Neural cell (in vitro differentiated cells): ENCODE data around the gene LDB2. TPM values are rescaled to one million over a fixed set of nuclear protein-coding genes. Genes with fewer than 3 reads are reported as not detected.

Experiments used
- H2AFZ ChIP-seq: fragments of 200-600, 300-800 bp; sonication (generic), shearing (Covaris generic); 2 replicates; pipeline ENCODE4 v1.6.0; 2014; ENCODE audit warnings: low read depth, mild to moderate bottlenecking, antibody characterized with exemption, low read length, moderate library complexity
- H3F3A ChIP-seq: fragments of 200-600 bp; shearing (Covaris generic); 2 replicates; pipeline ENCODE4 v1.6.1; 2016; ENCODE audit warnings: mild to moderate bottlenecking, moderate library complexity, mixed read lengths, antibody characterized with exemption, low read length; ENCODE audit not compliant: insufficient read depth, poor library complexity, severe bottlenecking
- H3K27ac ChIP-seq: fragments of 200-600, 300-800 bp; sonication (generic), shearing (Covaris generic); 2 replicates; pipeline ENCODE4 v1.5.1; 2014; ENCODE audit warnings: mild to moderate bottlenecking, low read length, moderate library complexity
- H3K27me3 ChIP-seq: fragments of 300-800, 200-600 bp; sonication (generic), shearing (Covaris generic); 2 replicates; pipeline ENCODE4 v1.6.0; 2014; ENCODE audit warnings: mild to moderate bottlenecking, low read depth, low read length, moderate library complexity; ENCODE audit not compliant: insufficient read depth
- H3K36me3 ChIP-seq: fragments of 300-800, 200-600 bp; sonication (generic), shearing (Covaris generic); 2 replicates; pipeline ENCODE4 v1.5.1; 2014; ENCODE audit warnings: mild to moderate bottlenecking, antibody characterized with exemption, low read length, moderate library complexity; ENCODE audit not compliant: insufficient read depth
- H3K4me2 ChIP-seq: fragments of 300-800, 200-600 bp; sonication (generic), shearing (Covaris generic); 2 replicates; pipeline ENCODE4 v1.6.0; 2014; ENCODE audit warnings: mild to moderate bottlenecking, low read length
- H3K4me3 ChIP-seq: fragments of 300-800, 200-600 bp; sonication (generic), shearing (Covaris generic); 2 replicates; pipeline ENCODE4 v1.5.1; 2014; ENCODE audit warnings: mild to moderate bottlenecking, low read length, moderate library complexity
- H3K79me2 ChIP-seq: fragments of 200-600 bp; shearing (Covaris generic); replicated peaks from 2 replicates; pipeline ENCODE4 v1.6.0; 2014; ENCODE audit warnings: mild to moderate bottlenecking, low read length, moderate library complexity; ENCODE audit not compliant: insufficient read depth
- H3K9ac ChIP-seq: fragments of 300-800, 200-600 bp; sonication (generic), shearing (Covaris generic); 2 replicates; pipeline ENCODE4 v1.6.1; 2016; ENCODE audit warnings: mild to moderate bottlenecking, low read length, mixed read lengths
- H3K9me2 ChIP-seq: fragments of 200-600 bp; shearing (Covaris generic); 2 replicates; pipeline ENCODE4 v1.6.1; 2016; ENCODE audit warnings: mild to moderate bottlenecking, low read length, mixed read lengths; ENCODE audit not compliant: insufficient read depth
- H3K9me3 ChIP-seq: fragments of 200-600, 300-800 bp; sonication (generic), shearing (Covaris generic); 2 replicates; pipeline ENCODE4 v1.6.1; 2016; ENCODE audit warnings: mild to moderate bottlenecking, mixed run types, low read length, moderate library complexity, mixed read lengths
- H4K20me1 ChIP-seq: fragments of 200-600 bp; shearing (Covaris generic); 2 replicates; pipeline ENCODE4 v1.6.1; 2016; ENCODE audit warnings: mild to moderate bottlenecking, mixed run types; ENCODE audit not compliant: insufficient read depth
- EP300 ChIP-seq: fragments of 450-650 bp; conservative IDR thresholded peaks from 2 replicates; pipeline ENCODE4 v1.6.1; 2014; ENCODE audit warnings: antibody characterized with exemption, mild to moderate bottlenecking, moderate library complexity; ENCODE audit not compliant: poor library complexity, severe bottlenecking
- EZH2 ChIP-seq: fragments of 200-600, 300-800 bp; shearing (Covaris generic), sonication (generic); IDR thresholded peaks from 2 replicates; pipeline ENCODE4 v1.6.1; 2014; ENCODE audit warnings: antibody characterized with exemption, low read length, borderline replicate concordance, mild to moderate bottlenecking; ENCODE audit not compliant: insufficient read depth, poor library complexity, severe bottlenecking
- MXI1 ChIP-seq: fragments of 450-650 bp; conservative IDR thresholded peaks from 2 replicates; pipeline ENCODE4 v1.6.1; 2014; ENCODE audit warnings: antibody characterized with exemption, mild to moderate bottlenecking; ENCODE audit not compliant: poor library complexity, severe bottlenecking
- POLR2AphosphoS5 ChIP-seq: IDR thresholded peaks from 2 replicates; pipeline ENCODE4 v1.6.1; 2012
- RAD21 ChIP-seq: fragments of 450-650 bp; conservative IDR thresholded peaks from 2 replicates; pipeline ENCODE4 v1.6.1; 2014; ENCODE audit warnings: antibody characterized with exemption, mild to moderate bottlenecking, moderate library complexity
- SMC3 ChIP-seq: fragments of 450-650 bp; conservative IDR thresholded peaks from 2 replicates; pipeline ENCODE4 v1.6.1; 2014; ENCODE audit warnings: antibody characterized with exemption, mild to moderate bottlenecking, moderate library complexity; ENCODE audit not compliant: poor library complexity
- TAF1 ChIP-seq: IDR thresholded peaks from 2 replicates; pipeline ENCODE4 v1.6.1; 2012; ENCODE audit warnings: low read depth
- polyA plus RNA-seq: library from polyadenylated mRNA; depleted of rRNA; stranded (reverse); fragments of >200 nt; gene quantifications from 2 replicates; pipeline ENCODE4 v1.2.3, GENCODE V29; 2014
- TF ChIP-seq, protein P1 (sequence below): fragments of 450-650 bp; IDR thresholded peaks from 2 replicates; pipeline ENCODE4 v1.5.1; 2014; ENCODE audit warnings: antibody characterized with exemption, mild to moderate bottlenecking, moderate library complexity; ENCODE audit not compliant: poor library complexity, severe bottlenecking
- TF ChIP-seq, protein P2 (sequence below): IDR thresholded peaks from 2 replicates; pipeline ENCODE4 v1.6.1; 2012; ENCODE audit warnings: borderline replicate concordance

The LDB2 gene
- polyA plus RNA-seq, 1 donor from 2014 or later = 58.9 TPM

DNA sequence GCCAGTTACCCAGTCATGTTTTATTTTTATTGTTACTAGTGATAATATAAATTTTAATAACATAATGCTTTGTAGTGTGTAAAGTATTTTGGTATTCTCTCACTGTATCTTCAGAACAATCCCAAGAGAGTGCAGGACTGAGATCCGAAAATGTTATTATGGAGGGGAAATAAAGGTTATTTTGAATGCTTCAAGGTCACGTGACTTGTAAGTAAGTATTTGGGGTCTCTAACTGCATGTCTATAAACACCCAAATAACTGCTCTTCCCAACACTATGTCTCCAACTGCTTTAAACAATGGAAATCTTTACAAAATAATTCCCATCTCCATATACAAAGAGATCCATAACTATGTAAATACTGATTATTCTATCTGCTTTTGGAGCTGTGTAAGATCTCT is 302.2 kb downstream of the LDB2 start:
- no peaks in the 10 kb centered on the region for H3K9me3 ChIP-seq
- no peaks in the 10 kb centered on the region for H3K79me2 ChIP-seq
- H3F3A ChIP-seq = no peaks in the 10 kb centered on the region
- no peak for TF ChIP-seq EP300
- no peak for TF ChIP-seq TAF1
- TF ChIP-seq, protein P1, sequence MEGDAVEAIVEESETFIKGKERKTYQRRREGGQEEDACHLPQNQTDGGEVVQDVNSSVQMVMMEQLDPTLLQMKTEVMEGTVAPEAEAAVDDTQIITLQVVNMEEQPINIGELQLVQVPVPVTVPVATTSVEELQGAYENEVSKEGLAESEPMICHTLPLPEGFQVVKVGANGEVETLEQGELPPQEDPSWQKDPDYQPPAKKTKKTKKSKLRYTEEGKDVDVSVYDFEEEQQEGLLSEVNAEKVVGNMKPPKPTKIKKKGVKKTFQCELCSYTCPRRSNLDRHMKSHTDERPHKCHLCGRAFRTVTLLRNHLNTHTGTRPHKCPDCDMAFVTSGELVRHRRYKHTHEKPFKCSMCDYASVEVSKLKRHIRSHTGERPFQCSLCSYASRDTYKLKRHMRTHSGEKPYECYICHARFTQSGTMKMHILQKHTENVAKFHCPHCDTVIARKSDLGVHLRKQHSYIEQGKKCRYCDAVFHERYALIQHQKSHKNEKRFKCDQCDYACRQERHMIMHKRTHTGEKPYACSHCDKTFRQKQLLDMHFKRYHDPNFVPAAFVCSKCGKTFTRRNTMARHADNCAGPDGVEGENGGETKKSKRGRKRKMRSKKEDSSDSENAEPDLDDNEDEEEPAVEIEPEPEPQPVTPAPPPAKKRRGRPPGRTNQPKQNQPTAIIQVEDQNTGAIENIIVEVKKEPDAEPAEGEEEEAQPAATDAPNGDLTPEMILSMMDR = no peak
- no peak for TF ChIP-seq EZH2
- no peak for TF ChIP-seq POLR2AphosphoS5
- TF ChIP-seq MXI1 = no peak
- TF ChIP-seq, protein P2, sequence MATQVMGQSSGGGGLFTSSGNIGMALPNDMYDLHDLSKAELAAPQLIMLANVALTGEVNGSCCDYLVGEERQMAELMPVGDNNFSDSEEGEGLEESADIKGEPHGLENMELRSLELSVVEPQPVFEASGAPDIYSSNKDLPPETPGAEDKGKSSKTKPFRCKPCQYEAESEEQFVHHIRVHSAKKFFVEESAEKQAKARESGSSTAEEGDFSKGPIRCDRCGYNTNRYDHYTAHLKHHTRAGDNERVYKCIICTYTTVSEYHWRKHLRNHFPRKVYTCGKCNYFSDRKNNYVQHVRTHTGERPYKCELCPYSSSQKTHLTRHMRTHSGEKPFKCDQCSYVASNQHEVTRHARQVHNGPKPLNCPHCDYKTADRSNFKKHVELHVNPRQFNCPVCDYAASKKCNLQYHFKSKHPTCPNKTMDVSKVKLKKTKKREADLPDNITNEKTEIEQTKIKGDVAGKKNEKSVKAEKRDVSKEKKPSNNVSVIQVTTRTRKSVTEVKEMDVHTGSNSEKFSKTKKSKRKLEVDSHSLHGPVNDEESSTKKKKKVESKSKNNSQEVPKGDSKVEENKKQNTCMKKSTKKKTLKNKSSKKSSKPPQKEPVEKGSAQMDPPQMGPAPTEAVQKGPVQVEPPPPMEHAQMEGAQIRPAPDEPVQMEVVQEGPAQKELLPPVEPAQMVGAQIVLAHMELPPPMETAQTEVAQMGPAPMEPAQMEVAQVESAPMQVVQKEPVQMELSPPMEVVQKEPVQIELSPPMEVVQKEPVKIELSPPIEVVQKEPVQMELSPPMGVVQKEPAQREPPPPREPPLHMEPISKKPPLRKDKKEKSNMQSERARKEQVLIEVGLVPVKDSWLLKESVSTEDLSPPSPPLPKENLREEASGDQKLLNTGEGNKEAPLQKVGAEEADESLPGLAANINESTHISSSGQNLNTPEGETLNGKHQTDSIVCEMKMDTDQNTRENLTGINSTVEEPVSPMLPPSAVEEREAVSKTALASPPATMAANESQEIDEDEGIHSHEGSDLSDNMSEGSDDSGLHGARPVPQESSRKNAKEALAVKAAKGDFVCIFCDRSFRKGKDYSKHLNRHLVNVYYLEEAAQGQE = no peak
- TF ChIP-seq SMC3 = no peak
- no peak for TF ChIP-seq RAD21
- H3K4me3 ChIP-seq = no peak overlapping the region
- H2AFZ ChIP-seq = no peak overlapping the region
- no peaks in the 10 kb centered on the region for H3K27me3 ChIP-seq
- no peak overlapping the region for H3K4me2 ChIP-seq
- H3K27ac ChIP-seq = no peak overlapping the region
- H4K20me1 ChIP-seq = no peaks in the 10 kb centered on the region
- no peaks in the 10 kb centered on the region for H3K36me3 ChIP-seq
- no peaks in the 10 kb centered on the region for H3K9me2 ChIP-seq
- H3K9ac ChIP-seq = no peak overlapping the region

DNA sequence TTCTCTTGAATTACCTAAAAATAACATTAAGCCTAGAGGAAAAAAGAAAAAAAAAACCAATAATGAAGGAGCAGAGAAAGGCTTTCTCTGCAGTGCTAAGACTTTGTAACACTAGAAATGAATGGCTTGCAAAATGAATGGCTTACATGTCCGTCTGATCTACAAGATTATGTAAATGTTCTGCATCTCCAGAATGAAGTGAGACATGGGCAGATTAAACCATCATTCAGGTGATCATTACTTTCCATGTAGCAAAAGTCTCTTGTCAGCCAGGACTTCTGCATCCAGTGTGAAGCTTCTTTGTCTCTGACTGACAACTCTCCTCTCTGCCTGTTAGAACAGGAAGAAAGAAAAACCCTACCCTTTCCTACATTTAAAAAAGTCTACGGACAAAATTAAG is 304.3 kb downstream of the LDB2 start:
- H3K9ac ChIP-seq = peak overlapping the region; percentile 36
- H3K4me2 ChIP-seq = no peak overlapping the region
- H3K27me3 ChIP-seq = no peaks in the 10 kb centered on the region
- H3K36me3 ChIP-seq = no peaks in the 10 kb centered on the region
- H3K79me2 ChIP-seq = no peaks in the 10 kb centered on the region
- peak overlapping the region; percentile 32 for H2AFZ ChIP-seq
- no peaks in the 10 kb centered on the region for H3K9me2 ChIP-seq
- H3K27ac ChIP-seq = peak overlapping the region; percentile 98
- no peaks in the 10 kb centered on the region for H4K20me1 ChIP-seq
- TF ChIP-seq MXI1 = no peak
- peak; percentile 46 for TF ChIP-seq EP300
- H3K9me3 ChIP-seq = no peaks in the 10 kb centered on the region
- no peak overlapping the region for H3K4me3 ChIP-seq
- H3F3A ChIP-seq = no peaks in the 10 kb centered on the region

DNA sequence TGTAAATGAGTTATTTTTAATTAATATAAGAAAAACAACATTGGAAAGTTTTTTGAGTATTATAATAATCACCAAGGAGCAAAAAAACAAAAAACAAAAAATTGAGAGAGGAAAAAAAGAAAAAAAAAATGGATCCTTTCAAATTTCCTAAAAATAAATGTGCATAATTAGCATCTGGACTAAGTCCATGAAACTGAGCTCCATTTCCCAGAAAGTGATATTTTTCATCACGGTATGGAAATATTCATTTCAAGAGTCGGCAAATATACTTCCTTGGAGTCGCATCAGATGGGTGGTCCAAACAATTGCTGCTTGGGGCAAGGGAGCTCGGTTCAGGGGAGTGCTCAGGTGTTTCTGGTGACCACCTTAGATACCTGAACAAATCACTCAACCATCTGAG is 305.1 kb downstream of the LDB2 start:
- peak overlapping the region; percentile 25 for H3K9ac ChIP-seq
- H3K9me3 ChIP-seq = no peaks in the 10 kb centered on the region
- no peaks in the 10 kb centered on the region for H3K9me2 ChIP-seq
- no peak overlapping the region for H2AFZ ChIP-seq
- TF ChIP-seq SMC3 (no peak), EZH2 (no peak), RAD21 (no peak), TAF1 (no peak), MXI1 (no peak), POLR2AphosphoS5 (no peak)
- TF ChIP-seq, protein P2 = no peak
- TF ChIP-seq, protein P1 = no peak
- H3K4me2 ChIP-seq = no peak overlapping the region
- H3K27me3 ChIP-seq = no peaks in the 10 kb centered on the region
- H3K27ac ChIP-seq = peak overlapping the region; percentile 98
- H4K20me1 ChIP-seq = no peaks in the 10 kb centered on the region
- H3K79me2 ChIP-seq = no peaks in the 10 kb centered on the region
- H3K4me3 ChIP-seq = no peak overlapping the region
- H3F3A ChIP-seq = no peaks in the 10 kb centered on the region
- no peaks in the 10 kb centered on the region for H3K36me3 ChIP-seq
